C4-2B (cell line): ENCODE data around the gene HAND2.

Source experiments
- H3K27ac ChIP-seq: fragments of 450-650 bp; 2 replicates; pipeline ENCODE4 v1.5.1; 2017
- ZFX ChIP-seq: fragments of 450-650 bp; IDR thresholded peaks from 2 replicates; pipeline ENCODE4 v1.6.1; 2017
- TF ChIP-seq, protein P1 (sequence below): fragments of 450-650 bp; conservative IDR thresholded peaks from 2 replicates; pipeline ENCODE4 v1.5.1; 2017; ENCODE audit warnings: mild to moderate bottlenecking

The HAND2 gene

DNA sequence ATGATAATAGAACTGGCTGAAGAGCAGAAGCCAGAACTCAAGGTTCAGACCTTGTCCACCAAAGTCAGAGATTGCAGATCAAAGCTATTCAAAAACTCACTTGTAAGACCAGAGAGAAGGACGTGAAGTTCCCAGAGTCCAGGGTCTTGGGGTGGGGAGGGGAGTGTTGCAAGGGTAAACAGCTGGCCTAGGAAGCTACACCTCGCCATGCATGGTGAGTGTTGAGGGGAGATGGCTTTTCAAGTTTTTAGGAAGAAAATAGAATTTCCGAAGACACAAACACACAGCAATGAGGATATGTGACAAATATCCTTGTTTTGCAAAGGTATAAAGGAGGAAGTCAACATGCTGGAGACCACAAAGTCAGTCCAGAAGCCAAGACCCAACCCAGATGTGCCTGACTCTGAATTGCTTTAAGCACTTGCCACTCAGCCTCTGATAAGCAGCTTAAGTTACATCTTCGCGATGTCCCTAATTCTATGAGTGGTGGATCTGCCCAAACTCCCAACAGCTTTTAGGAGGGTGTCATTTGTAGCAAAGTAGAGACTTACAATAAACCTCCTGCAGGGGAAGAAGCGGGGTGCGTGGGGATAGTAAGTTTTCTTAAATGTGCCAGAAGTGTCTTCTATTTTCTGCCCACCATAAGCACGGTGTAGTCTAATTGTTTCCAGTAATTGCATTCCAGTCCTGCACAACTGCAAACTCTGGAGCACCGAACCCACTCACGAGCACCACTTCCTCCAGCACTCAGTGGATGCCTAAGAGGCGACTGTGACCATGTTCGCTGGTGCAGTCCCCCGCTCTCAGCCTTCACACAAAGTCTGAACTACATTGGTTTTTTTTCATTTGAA is 26.5 kb downstream of the HAND2 start:
- TF ChIP-seq, protein P1, sequence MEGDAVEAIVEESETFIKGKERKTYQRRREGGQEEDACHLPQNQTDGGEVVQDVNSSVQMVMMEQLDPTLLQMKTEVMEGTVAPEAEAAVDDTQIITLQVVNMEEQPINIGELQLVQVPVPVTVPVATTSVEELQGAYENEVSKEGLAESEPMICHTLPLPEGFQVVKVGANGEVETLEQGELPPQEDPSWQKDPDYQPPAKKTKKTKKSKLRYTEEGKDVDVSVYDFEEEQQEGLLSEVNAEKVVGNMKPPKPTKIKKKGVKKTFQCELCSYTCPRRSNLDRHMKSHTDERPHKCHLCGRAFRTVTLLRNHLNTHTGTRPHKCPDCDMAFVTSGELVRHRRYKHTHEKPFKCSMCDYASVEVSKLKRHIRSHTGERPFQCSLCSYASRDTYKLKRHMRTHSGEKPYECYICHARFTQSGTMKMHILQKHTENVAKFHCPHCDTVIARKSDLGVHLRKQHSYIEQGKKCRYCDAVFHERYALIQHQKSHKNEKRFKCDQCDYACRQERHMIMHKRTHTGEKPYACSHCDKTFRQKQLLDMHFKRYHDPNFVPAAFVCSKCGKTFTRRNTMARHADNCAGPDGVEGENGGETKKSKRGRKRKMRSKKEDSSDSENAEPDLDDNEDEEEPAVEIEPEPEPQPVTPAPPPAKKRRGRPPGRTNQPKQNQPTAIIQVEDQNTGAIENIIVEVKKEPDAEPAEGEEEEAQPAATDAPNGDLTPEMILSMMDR = no peak
- TF ChIP-seq ZFX = no peak
- no peak overlapping the region for H3K27ac ChIP-seq

DNA sequence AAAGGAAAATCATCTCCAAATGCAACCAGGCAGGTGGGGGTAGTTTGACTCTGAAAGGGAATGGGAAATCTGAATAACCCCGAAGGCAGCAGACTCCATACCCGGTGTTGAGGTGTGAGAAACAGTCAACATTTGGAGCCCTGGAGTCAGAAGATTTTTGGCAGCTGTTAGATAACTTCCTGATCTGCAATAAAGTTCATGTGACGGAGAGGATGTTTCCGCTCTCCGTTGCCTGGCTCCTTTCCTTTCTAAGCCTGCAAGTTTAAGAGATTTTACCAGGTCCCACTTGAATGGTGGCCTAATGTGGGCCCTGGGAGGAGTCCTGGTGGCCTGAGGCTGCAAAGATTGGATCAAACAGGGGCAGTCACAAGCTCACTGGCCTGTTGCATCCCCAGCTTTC is 27.7 kb downstream of the HAND2 start:
- TF ChIP-seq, protein P1 = no peak
- no peak for TF ChIP-seq ZFX
- H3K27ac ChIP-seq = no peak overlapping the region

DNA sequence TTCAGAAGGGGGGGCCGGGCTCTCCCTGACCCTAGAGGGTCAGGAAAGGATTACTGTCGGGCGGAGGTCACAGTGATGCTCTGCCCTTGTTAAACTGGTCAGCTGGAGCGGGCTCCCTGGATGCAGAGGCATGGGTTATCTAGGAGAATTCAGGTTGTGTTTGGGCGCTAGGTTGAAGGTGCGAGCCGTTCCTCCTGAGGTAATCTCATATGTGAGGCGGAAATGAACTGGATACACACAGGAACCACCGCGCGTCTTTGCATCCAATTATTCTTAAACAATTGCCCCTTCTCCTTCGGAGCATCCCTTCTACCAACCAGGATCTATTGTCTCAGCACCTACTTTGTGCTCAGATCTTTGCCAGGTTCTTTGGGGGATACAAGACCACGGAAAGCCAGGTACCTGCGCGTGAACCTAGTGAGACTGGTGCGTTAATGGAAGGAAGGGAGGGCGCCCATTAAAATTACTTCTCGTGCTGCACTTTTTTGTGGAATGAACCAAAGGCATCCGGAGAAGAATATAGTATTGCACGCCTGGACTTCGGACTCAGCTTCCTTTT is 28.4 kb downstream of the HAND2 start:
- no peak overlapping the region for H3K27ac ChIP-seq
- TF ChIP-seq ZFX = no peak
- TF ChIP-seq, protein P1 = no peak

DNA sequence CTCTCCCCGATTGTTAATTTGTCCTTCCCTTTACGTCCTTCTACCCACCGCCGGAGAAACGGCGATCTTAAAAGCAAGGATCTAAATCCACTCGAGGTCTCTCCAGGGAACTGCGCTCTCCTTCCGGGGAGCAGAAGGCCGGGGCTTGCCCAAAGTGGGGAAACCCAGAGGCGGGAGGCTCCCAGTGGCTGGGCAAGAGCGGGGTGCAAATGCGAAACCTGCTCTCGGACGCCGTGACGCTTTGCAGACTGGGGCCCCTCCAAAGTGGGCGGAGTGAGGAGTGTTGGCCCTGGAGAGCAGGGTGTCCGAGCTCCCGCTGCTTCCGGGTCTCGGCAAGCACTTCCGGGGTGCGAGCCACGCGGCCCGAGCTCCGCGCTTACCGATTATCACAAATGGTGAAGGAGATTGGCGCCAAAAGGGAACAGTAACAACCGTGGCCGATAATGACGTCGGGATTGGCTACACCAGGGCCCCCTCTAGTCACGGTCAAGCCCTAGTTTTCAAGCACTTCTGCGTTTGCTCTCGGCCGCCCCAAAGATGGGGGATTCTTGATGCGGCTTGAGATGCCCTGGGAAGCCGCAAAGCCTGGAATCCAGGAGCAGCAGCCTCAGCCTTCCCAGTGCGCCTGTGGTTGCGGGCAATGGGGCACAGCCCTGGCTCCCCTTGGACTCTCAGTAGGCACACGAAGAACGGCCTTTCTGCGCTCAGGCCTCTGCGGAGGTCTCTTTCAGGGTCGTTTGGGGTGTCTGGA is 29.0 kb downstream of the HAND2 start:
- no peak overlapping the region for H3K27ac ChIP-seq
- no peak for TF ChIP-seq ZFX
- TF ChIP-seq, protein P1 = no peak

DNA sequence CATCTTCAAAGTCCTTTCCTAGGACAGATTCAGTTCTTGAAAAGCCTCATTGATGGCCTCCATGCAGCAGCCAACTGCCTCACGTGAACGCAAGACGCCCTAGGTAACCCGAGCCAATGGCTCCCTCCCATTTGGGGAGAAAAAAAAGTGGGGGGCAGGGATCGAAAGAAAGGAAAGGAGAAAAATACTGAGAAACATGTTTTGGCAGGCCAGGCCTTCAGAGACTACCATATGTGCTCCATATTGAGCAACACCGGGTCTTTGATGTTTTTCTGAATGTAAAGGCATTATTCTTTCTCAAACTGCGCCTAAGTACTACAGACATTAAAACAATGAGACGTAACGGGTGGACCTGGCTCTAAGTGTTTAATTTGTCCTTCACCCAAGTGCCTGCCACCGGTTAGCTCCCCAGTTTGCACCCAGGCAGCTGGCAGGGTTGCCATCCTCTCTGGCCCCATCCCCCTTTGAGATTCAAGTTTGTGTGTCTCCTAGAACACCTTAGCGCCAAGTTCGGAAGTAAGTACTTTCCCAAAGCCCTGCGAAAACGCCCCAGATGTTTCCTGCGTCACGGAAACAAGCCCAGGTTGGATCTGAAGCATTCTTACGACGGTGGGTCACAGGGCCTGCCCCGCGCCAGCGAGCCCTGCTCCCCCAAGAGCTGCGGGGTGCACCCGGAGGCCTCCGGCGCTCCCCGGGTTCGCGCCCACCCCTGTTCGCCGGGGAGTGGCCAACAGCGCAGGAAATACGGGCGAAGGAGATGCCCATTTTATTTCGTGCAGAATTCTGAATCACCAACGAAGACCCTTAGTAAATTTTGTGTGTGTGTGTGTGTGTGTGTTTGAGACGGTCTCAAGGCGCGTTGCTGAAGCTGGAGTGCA is 30.1 kb downstream of the HAND2 start:
- H3K27ac ChIP-seq = no peak overlapping the region
- TF ChIP-seq, protein P1 = no peak
- no peak for TF ChIP-seq ZFX

DNA sequence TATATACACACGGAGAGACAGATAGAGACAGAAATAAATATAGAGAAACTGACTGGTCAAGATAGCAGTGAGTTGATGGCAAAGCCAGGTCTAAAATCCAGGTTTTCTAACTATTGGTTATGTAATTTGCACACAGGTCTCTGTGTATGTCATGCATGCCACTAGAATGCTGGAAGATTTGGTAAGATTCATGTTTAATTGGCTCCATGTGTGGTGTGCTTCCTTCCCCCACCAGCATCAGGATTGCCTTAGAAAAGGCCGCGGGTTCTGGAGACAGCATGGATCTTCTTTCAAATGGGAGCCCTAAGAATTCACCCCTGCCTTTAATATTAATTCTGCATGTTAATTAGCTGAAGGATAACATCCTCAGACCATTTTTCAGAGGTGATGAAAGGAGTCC is 31.3 kb downstream of the HAND2 start:
- H3K27ac ChIP-seq = no peak overlapping the region
- TF ChIP-seq, protein P1 = no peak
- TF ChIP-seq ZFX = no peak
